WI38 (cell line): ENCODE data around the gene ASMT.
A peak's percentile ranks its signal among the peaks of the same experiment; 100 is the strongest.

Experiments
- H3K4me3 ChIP-seq: 2 replicates; pipeline ENCODE4 v1.5.1; 2011; ENCODE audit warnings: low read depth, mild to moderate bottlenecking, control low read depth, low read length
- CTCF ChIP-seq: IDR thresholded peaks from 2 replicates; pipeline ENCODE4 v1.5.1; 2012; ENCODE audit warnings: low read depth, mild to moderate bottlenecking, control low read depth, low read length

Gene ASMT

GRCh38 chrX:1584237-1585011, 30.4 kb upstream of the ASMT start:
- TF ChIP-seq CTCF: no peak

GRCh38 chrX:1587161-1587560, 27.7 kb upstream of the ASMT start:
- H3K4me3 ChIP-seq: no peak overlapping the region
- no peak for TF ChIP-seq CTCF

More at GRCh38 chrX:1584237-1585011, 30.4 kb upstream of the ASMT start:
- no peak overlapping the region for H3K4me3 ChIP-seq

GRCh38 chrX:1589356-1590130, 25.3 kb upstream of the ASMT start:
- no peak overlapping the region for H3K4me3 ChIP-seq
- TF ChIP-seq CTCF: no peak

GRCh38 chrX:1591102-1591862, 23.6 kb upstream of the ASMT start, which contains the start of gene AKAP17A:
TSS of gene AKAP17A (plus strand) at chrX:1591604. CDS start at chrX:1593463, 1,859 bp downstream.
- peak within 1 kb of the TSS; percentile 92 for H3K4me3 ChIP-seq
- TF ChIP-seq CTCF: no peak

- no peak for TF ChIP-seq CTCF
- peak overlapping the region; percentile 92 for H3K4me3 ChIP-seq
These were observed 22.9 kb upstream of the ASMT start for GRCh38 chrX:1591863-1592469.

- H3K4me3 ChIP-seq: peak overlapping the region; percentile 92
- TF ChIP-seq CTCF: no peak
These were observed 22.3 kb upstream of the ASMT start for GRCh38 chrX:1592470-1593142.
